ENCODE data around the gene PDE2A. TPM values are rescaled to one million over a fixed set of nuclear protein-coding genes. Genes with fewer than 3 reads are reported as not detected.

Gene PDE2A
- total RNA-seq, 1 donor from 2014 or later, result 65.9 TPM

Small RNA genes lying within 50 kb of the gene (microRNA-seq; reads per million reads assigned to microRNA genes)
- 4,874 reads per million, percentile 97 among the genes with 10 or more reads in this experiment for gene MIR139 (ENCODE audit: unreplicated experiment)

Other genes starting within 250 kb of the PDE2A start
- 23.2 TPM for gene CLPB, start 239.9 kb downstream of the PDE2A start, total RNA-seq (ENCODE audit: unreplicated experiment)
- gene ARAP1, start 78.0 kb upstream of the PDE2A start, total RNA-seq (ENCODE audit: unreplicated experiment), result 55.1 TPM
- gene STARD10, start 119.6 kb upstream of the PDE2A start, total RNA-seq (ENCODE audit: unreplicated experiment), result 13.4 TPM
- 51.0 TPM for gene ATG16L2, start 140.0 kb upstream of the PDE2A start, total RNA-seq (ENCODE audit: unreplicated experiment)